ENCODE data around the gene VAMP3. TPM values are rescaled to one million over a fixed set of nuclear protein-coding genes. Genes with fewer than 3 reads are reported as not detected.

The VAMP3 gene
- total and polyA plus RNA-seq, 2 donors (not counting 3 experiments of a cell fraction or from before 2014, with no cell fraction given) = 100 to 137 TPM

DNA sequence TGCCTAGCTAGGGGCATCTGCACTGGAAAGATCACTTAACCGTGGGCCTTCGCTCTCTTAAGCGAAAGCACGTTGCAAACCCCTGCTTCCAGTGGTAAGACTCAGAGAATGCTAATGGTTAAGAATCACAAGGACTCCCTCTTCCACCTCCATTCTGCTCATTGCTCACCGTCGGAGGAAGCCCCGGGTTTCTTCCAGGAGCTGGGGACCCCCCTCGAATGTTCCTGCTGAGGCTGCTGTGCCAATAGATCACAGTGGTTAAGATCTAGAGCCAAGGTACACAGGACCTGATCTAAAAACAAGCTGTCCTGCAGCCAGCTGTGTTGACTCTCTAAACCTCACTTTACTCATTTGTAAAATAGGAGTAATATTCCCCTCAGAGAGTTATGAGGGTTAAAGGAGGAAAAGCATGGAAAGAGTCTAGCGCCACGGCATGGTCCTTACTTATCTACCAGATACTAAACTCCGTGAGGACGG is 765 bp downstream of the VAMP3 start:
- peaks cover 2% of the 10 kb centered on the region for H4K20me1 ChIP-seq (replicated peaks; ENCODE audit: control insufficient read depth, extremely low read depth, insufficient read depth, low read length)
- no peaks in the 10 kb centered on the region for H3K27me3 ChIP-seq (ENCODE audit: control insufficient read depth in 2 of 2, insufficient read depth in 2 of 2, low read length in 2 of 2)
- H3K79me2 ChIP-seq (ENCODE audit: control insufficient read depth, insufficient read depth, low read length) = peaks cover 38% of the 10 kb centered on the region
- dilution Hi-C loops (cut with MboI; ENCODE audit: extremely low pct_ligation_motif_present, low sequenced_read_pairs) = no loop called here
- H3K36me3 ChIP-seq (ENCODE audit: control insufficient read depth in 2 of 2, extremely low read depth in 1 of 2, insufficient read depth in 2 of 2, low read length in 2 of 2) = peaks cover 0 to 2% of the 10 kb centered on the region in 2 experiments
- H3K4me2 ChIP-seq (ENCODE audit: insufficient read depth, low read length) = peak overlapping the region; percentile 92
- ChIA-PET POLR2A (no interaction called here), CTCF (interaction anchor here (0.7 to 1.8 kb wide), 6 partner anchors 16 to 104 kb away, joined by 3 to 7 read pairs (median 3); no protein-coding TSS in a partner anchor)
- no TSS peak for BruUV-seq (replicated peaks)
- no peaks in the 10 kb centered on the region for H3K9me1 ChIP-seq (replicated peaks; ENCODE audit: control insufficient read depth, extremely low read depth, insufficient read depth, low read length)
- no peaks in the 10 kb centered on the region for H3K9me3 ChIP-seq (replicated peaks; ENCODE audit: control insufficient read depth, insufficient read depth, low read length)
- FAIRE-seq (no peak), DNase-seq (ENCODE audit: low read depth, low spot score) (no peak)
- peak overlapping the region; percentile 92 for H3K9ac ChIP-seq (replicated peaks; ENCODE audit: extremely low read depth, insufficient read depth, low read length)
- intact Hi-C loops (cut with micrococcal nuclease) = loop anchor here (1.0 to 10.0 kb wide), 3 partner anchors 11 to 987 kb away; partner anchors contain the start of gene CAMTA1
- peak overlapping the region; percentile 87 for H2AFZ ChIP-seq (ENCODE audit: low read depth, low read length)
- peaks cover 12% of the 10 kb centered on the region for H3K4me1 ChIP-seq (ENCODE audit: control insufficient read depth, extremely low read depth, insufficient read depth, low read length)
- H3K27ac ChIP-seq (ENCODE audit: insufficient read depth, low read depth, low read length) = peak overlapping the region; percentile 74
- no peak for TF ChIP-seq MAX (IDR thresholded peaks at IDR 0.05; ENCODE audit: insufficient read depth, insufficient read length)
- TF ChIP-seq GATA2 (IDR thresholded peaks at IDR 0.05; ENCODE audit: insufficient read depth, insufficient read length, low read depth, low read length) = no peak
- TF ChIP-seq EZH2 (IDR thresholded peaks at IDR 0.05; ENCODE audit: borderline replicate concordance, low read depth, low read length, severe bottlenecking) = no peak
- TF ChIP-seq FOS (IDR thresholded peaks at IDR 0.05; ENCODE audit: borderline replicate concordance, insufficient read depth, low read length) = no peak
- TF ChIP-seq POLR2A (IDR thresholded peaks at IDR 0.05; ENCODE audit: low read depth, low read length) = no peak
- TF ChIP-seq POLR2AphosphoS5 (IDR thresholded peaks at IDR 0.05; ENCODE audit: insufficient read depth, low read depth, low read length) = no peak
- TF ChIP-seq JUN (IDR thresholded peaks at IDR 0.05; ENCODE audit: borderline replicate concordance, insufficient read depth, insufficient read length, low read depth) = no peak
- TF ChIP-seq CTCF (IDR thresholded peaks at IDR 0.05; ENCODE audit: extremely low read depth in 1 of 2, insufficient read depth in 1 of 2, low read depth in 1 of 2, low read length in 2 of 2) = no peak
- TF ChIP-seq MYC (IDR thresholded peaks at IDR 0.05; ENCODE audit: low read depth, low read length) = no peak
- H3K4me3 ChIP-seq (replicated peaks in 1 of 3; ENCODE audit: insufficient read depth in 1 of 3, low read depth in 1 of 3, low read length in 3 of 3) = peak overlapping the region; percentile 86 to 99 (median 96)

Data from endothelial cell of umbilical vein (primary cell).